ENCODE results near the gene ABCC4.

DNA sequence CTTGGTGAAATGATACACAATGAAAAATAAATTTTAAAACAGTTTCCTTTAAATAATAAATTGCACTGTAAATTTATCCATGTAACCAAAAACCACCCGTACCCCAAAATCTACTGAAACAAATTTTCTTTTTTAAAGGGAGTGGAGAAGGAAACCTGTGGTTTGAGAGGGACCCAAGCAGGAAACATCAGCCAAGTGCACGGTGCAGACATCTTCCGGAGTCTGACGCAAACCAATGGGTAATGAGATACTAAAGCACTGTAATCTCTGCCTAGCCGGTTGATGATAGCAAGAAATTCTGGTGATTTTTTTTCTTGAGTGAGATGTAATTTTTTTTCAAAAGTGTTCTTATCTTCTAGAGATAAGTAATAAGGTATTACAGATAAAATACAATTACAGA, 115.4 kb downstream of the ABCC4 start:
- TF ChIP-seq, protein P1, sequence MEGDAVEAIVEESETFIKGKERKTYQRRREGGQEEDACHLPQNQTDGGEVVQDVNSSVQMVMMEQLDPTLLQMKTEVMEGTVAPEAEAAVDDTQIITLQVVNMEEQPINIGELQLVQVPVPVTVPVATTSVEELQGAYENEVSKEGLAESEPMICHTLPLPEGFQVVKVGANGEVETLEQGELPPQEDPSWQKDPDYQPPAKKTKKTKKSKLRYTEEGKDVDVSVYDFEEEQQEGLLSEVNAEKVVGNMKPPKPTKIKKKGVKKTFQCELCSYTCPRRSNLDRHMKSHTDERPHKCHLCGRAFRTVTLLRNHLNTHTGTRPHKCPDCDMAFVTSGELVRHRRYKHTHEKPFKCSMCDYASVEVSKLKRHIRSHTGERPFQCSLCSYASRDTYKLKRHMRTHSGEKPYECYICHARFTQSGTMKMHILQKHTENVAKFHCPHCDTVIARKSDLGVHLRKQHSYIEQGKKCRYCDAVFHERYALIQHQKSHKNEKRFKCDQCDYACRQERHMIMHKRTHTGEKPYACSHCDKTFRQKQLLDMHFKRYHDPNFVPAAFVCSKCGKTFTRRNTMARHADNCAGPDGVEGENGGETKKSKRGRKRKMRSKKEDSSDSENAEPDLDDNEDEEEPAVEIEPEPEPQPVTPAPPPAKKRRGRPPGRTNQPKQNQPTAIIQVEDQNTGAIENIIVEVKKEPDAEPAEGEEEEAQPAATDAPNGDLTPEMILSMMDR (conservative IDR thresholded peaks at IDR 0.05), result no peak
- TF ChIP-seq EZH2 (IDR thresholded peaks at IDR 0.05; ENCODE audit: low read depth), result no peak

Measured in PC-9 (cell line).